Epithelial cell of proximal tubule (primary cell): Measurements from ENCODE around the gene CD2AP. TPM values are rescaled to one million over a fixed set of nuclear protein-coding genes. Genes with fewer than 3 reads are reported as not detected.
"Not testable (repeated sequence)": the region's sequence is repeated elsewhere in the genome, so short reads cannot be mapped to it uniquely, and the experiment has no call there.

Experiments
- DNase-seq: peaks from one replicate; pipeline ENCODE4 v3.0.0-alpha.2; 2011; ENCODE audit warnings: low read depth
- H3K4me3 ChIP-seq: 2 replicates; pipeline ENCODE4 v1.5.1; 2011; ENCODE audit warnings: low read depth, mild to moderate bottlenecking, low read length
- CTCF ChIP-seq: conservative IDR thresholded peaks from 2 replicates; pipeline ENCODE4 v1.5.1; 2012; ENCODE audit warnings: low read depth, mild to moderate bottlenecking, low read length
- total RNA-seq: library from RNA; depleted of rRNA; stranded (reverse); fragments of >200 nt; gene quantifications from 2 replicates; pipeline ENCODE4 v1.2.3, GENCODE V29; 2015

The CD2AP gene
- total RNA-seq, 1 donor from 2014 or later, result 61.7 TPM

GRCh38 chr6:47534063-47534462 is 56.5 kb downstream of the CD2AP start:
- H3K4me3 ChIP-seq, result no peak overlapping the region
- DNase-seq, result no peak
- TF ChIP-seq CTCF, result no peak

- no peak for DNase-seq
Observed at GRCh38 chr6:47535316-47536225, 58.0 kb downstream of the CD2AP start.

GRCh38 chr6:47536816-47537401 is 59.3 kb downstream of the CD2AP start:
- TF ChIP-seq CTCF, result no peak
- no peak for DNase-seq
- no peak overlapping the region for H3K4me3 ChIP-seq

More at GRCh38 chr6:47535316-47536225, 58.0 kb downstream of the CD2AP start:
- no peak for TF ChIP-seq CTCF
- H3K4me3 ChIP-seq, result no peak overlapping the region

- DNase-seq, result no peak
- no peak for TF ChIP-seq CTCF
- no peak overlapping the region for H3K4me3 ChIP-seq
Observed at GRCh38 chr6:47545223-47545622, 67.6 kb downstream of the CD2AP start.

GRCh38 chr6:47551670-47552069 is 74.1 kb downstream of the CD2AP start:
- no peak overlapping the region for H3K4me3 ChIP-seq
- DNase-seq, result no peak
- no peak for TF ChIP-seq CTCF

GRCh38 chr6:47552319-47552718 is 74.7 kb downstream of the CD2AP start:
- H3K4me3 ChIP-seq, result no peak overlapping the region
- no peak for TF ChIP-seq CTCF
- DNase-seq, result no peak

- DNase-seq, H3K4me3 ChIP-seq: not testable (repeated sequence)
Observed at GRCh38 chr6:47553243-47553642, 75.7 kb downstream of the CD2AP start.

- not testable (repeated sequence) for H3K4me3 ChIP-seq, DNase-seq
Observed at GRCh38 chr6:47556459-47556858, 78.9 kb downstream of the CD2AP start.
